Adrenal gland (tissue), 12 donors: Measurements from ENCODE around the gene PDZD7. TPM values are rescaled to one million over a fixed set of nuclear protein-coding genes. Genes with fewer than 3 reads are reported as not detected.

Experiments
- DNase-seq, 7 donors: peaks; one replicate each; pipeline ENCODE4 v3.0.0-alpha.2; 2019 to 2020
- H3K27ac ChIP-seq, 5 donors: fragments of 200-600 bp; sonication (generic) in 4 of 5; 1 replicate in 3 of 5; 2 replicates in 2 of 5; pipeline versions ENCODE4 v1.5.1 to v1.8.0; 2016 to 2020; ENCODE audit warnings: mild to moderate bottlenecking in 1 of 5
- H3K27me3 ChIP-seq: fragments of 200-600 bp; 2 replicates; pipeline ENCODE4 v1.8.0; 2021
- H3K36me3 ChIP-seq, 2 donors: fragments of 200-600 bp; replicated peaks in 1 of 2; 1 replicate in 1 of 2; 2 replicates in 1 of 2; pipeline versions ENCODE4 v1.5.1 to v1.8.0; 2018 to 2022
- H3K4me1 ChIP-seq, 2 donors: fragments of 200-600 bp; replicated peaks in 1 of 2; 1 replicate in 1 of 2; 2 replicates in 1 of 2; pipeline versions ENCODE4 v1.5.1 to v1.8.0; 2018 to 2021
- H3K4me3 ChIP-seq, 4 donors: fragments of 200-600 bp; sonication (generic) in 3 of 4; one replicate each; pipeline ENCODE4 v1.5.1; 2016 to 2018
- H3K9me3 ChIP-seq, 3 donors: fragments of 200-600 bp; sonication (generic) in 1 of 3; replicated peaks in 1 of 3; 1 replicate in 2 of 3; 2 replicates in 1 of 3; pipeline versions ENCODE4 v1.5.1 to v1.8.0; 2016 to 2021
- POLR2A ChIP-seq, 2 donors: fragments of 450-650 bp; IDR thresholded peaks; one replicate each; pipeline ENCODE4 v1.6.1; 2017; ENCODE audit warnings: antibody characterized with exemption in 2 of 2, mild to moderate bottlenecking in 2 of 2, moderate library complexity in 1 of 2
- WGBS, 4 donors: extraction: QIAGEN DNeasy Blood & Tissue Kit in 2 of 4; methylation state at CpG; one replicate each; pipeline versions ENCODE4 v1.1.5 to v1.1.7; 2013 to 2017; 5-methylcytosine and 5-hydroxymethylcytosine counted together
- intact Hi-C, 2 donors: fragments of 100-400 bp; cut with DNase I; formaldehyde crosslinking; loops; one replicate each; pipeline versions ENCODE4 v1.14.1 to v1.15.0; 2022 to 2023
- polyA plus RNA-seq, 3 donors: library from polyadenylated mRNA; stranded (reverse); fragments of 200-250 nt in 2 of 3; fragments of 350-450 nt in 1 of 3; fragmentation: Illumina TruSeq in 1 of 3; extraction: RNeasy Lipid Tissue Mini Kit (QIAGEN cat#74804) in 1 of 3; gene quantifications; one replicate each; pipeline ENCODE4 v1.2.3, GENCODE V29; 2013 to 2014
- total RNA-seq, 9 donors: library from RNA; depleted of rRNA in 4 of 9; stranded (reverse); fragments of >200 nt in 4 of 9; fragments of 120-200 nt in 1 of 9; fragmentation: NEBNext Ultra II Directional in 1 of 9; extraction: Animal tissue kit (Norgen Biotek cat#: 25700) in 1 of 9; gene quantifications; one replicate each; pipeline versions ENCODE4 v1.1.0 to v1.2.4, GENCODE V29; 2013 to 2023
- TF ChIP-seq, protein P1 (sequence below), 6 experiments: fragments of 450-650 bp in 4 of 6; fragments of 200-600 bp in 2 of 6; sonication (generic) in 1 of 6; IDR thresholded peaks; 1 replicate in 5 of 6; 2 replicates in 1 of 6; pipeline versions ENCODE4 v1.5.1 to v1.8.0; 2016 to 2021; ENCODE audit warnings: antibody characterized with exemption in 6 of 6, mild to moderate bottlenecking in 2 of 6, moderate library complexity in 1 of 6
- donor health status: healthy with polysubstance abuse.
- donor health status: Bipolar disorder and iron deficiency.
- donor health status: DM: yes; HTN: yes; CAD: no.
- donor health status: DM: no; HTN: no; CAD: no.
- donor health status: DM: no; HTN: no; CAD: no.
- donor health status: DM: yes; HTN: yes; CAD: no.

The PDZD7 gene
- total and polyA plus RNA-seq, 12 donors: 0.13 to 3.5 (median 0.60) TPM; not detected in 1

DNA sequence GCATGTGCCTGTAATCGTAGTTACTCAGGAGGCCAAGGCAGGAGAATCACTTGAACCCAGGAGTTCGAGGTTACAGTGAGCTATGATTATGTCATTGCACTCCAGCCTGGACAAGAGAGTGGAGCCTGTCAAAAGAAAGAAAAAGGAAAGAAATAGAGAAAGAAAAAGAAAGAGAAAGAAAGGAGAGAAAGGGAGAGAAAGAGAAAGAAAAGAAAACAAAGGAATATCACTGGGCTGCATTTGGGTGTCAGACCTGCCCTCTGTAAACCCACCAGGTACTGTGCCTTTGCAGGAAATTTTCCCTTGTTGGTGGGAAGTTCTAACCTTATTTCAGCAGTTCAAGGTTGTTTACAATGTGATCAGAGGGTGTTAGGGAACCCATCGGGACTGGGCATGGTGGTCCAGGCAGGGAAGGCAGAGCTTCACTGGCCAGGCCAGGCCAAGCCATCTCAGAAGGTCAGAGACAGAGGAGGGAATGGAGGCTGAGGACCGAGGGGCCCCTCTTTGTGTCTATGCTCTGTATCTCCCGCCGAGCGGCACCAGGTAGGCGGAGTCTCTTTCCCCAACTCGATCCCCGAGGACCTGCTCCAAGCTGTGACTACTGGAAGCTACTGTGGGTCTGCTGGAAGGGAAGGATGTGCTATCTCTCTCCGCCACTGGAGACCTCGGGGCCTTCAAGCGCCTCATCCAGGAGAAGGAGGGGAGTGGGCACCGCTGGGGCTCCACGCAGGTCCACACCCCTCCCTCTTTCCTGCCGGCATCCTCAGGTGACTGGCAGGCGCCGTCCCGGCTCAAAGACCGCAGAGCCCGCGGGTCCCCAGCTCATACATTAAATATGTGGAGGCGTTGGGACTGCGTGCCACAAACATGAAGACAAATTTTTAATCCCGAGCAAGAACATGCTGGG is 15.7 kb upstream of the PDZD7 start:
- no peak overlapping the region for H3K27ac ChIP-seq
- WGBS, 4 donors: 45 to 56% (median 49%) methylated on average over 13 to 25 of the region's 25 CpGs
- H3K36me3 ChIP-seq: no peaks in the 10 kb centered on the region
- no peak for DNase-seq
- no peak overlapping the region for H3K4me3 ChIP-seq
- H3K4me1 ChIP-seq: peaks cover 3 to 24% of the 10 kb centered on the region in 2 donors
- H3K27me3 ChIP-seq: peaks cover 44% of the 10 kb centered on the region
- no peaks in the 10 kb centered on the region for H3K9me3 ChIP-seq
- intact Hi-C loops: no loop called here
- no peak for TF ChIP-seq POLR2A (IDR thresholded peaks at IDR 0.05)
- TF ChIP-seq, protein P1, sequence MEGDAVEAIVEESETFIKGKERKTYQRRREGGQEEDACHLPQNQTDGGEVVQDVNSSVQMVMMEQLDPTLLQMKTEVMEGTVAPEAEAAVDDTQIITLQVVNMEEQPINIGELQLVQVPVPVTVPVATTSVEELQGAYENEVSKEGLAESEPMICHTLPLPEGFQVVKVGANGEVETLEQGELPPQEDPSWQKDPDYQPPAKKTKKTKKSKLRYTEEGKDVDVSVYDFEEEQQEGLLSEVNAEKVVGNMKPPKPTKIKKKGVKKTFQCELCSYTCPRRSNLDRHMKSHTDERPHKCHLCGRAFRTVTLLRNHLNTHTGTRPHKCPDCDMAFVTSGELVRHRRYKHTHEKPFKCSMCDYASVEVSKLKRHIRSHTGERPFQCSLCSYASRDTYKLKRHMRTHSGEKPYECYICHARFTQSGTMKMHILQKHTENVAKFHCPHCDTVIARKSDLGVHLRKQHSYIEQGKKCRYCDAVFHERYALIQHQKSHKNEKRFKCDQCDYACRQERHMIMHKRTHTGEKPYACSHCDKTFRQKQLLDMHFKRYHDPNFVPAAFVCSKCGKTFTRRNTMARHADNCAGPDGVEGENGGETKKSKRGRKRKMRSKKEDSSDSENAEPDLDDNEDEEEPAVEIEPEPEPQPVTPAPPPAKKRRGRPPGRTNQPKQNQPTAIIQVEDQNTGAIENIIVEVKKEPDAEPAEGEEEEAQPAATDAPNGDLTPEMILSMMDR (IDR thresholded peaks at IDR 0.05): no peak

DNA sequence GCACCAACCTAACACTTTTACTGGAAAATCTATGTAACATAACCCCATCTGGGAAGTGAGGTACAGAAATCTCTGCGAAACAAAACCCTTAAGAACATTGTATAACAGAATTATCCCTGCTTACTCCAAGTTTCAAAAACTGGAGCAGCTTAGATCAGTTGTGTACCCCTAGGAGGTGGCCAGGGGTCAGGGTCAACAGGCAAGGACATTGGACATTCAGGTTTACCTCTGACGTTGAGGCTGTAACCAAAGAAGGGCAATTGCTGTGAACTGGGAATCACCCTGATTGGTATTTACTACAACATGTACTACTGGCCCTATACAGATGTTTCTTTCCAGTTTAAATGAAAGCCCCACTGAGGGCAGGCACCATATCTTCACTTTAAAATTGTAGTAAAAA is 13.2 kb upstream of the PDZD7 start:
- peaks cover 25% of the 10 kb centered on the region for H3K27me3 ChIP-seq
- peaks cover 0 to 10% of the 10 kb centered on the region in 2 donors for H3K36me3 ChIP-seq
- no peaks in the 10 kb centered on the region for H3K9me3 ChIP-seq
- H3K4me3 ChIP-seq: no peak overlapping the region
- intact Hi-C loops: no loop called here
- DNase-seq: no peak
- H3K4me1 ChIP-seq: peaks cover 3 to 19% of the 10 kb centered on the region in 2 donors
- WGBS, 4 donors: 50 to 73% (median 70%) methylated on average over 2 of the region's 2 CpGs
- H3K27ac ChIP-seq: no peak overlapping the region
- TF ChIP-seq POLR2A (IDR thresholded peaks at IDR 0.05): no peak
- TF ChIP-seq, protein P1 (IDR thresholded peaks at IDR 0.05): no peak

DNA sequence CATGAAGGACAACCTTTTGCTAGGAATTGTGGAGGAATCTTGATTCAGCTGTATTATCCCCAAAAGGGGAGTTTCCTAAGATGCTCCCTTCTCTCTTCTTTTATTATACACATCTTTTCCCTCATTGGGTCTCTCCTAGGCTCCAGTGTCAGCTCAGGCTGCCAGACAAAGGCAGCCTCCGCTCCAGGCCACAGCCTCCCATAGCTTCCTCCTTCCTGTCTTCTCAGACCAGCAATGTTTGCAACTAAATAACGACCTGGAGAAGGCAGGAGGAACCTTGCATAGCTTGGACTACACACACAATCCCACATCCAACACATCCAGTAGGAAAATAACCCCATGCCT is 12.4 kb upstream of the PDZD7 start:
- no peak for DNase-seq

More for the DNA sequence above, 12.4 kb upstream of the PDZD7 start:
- intact Hi-C loops: no loop called here
- Histone ChIP-seq H3K27me3 (peaks cover 18% of the 10 kb centered on the region), H3K36me3 (peaks cover 0 to 18% of the 10 kb centered on the region in 2 donors), H3K4me1 (peaks cover 3 to 19% of the 10 kb centered on the region in 2 donors), H3K27ac (peak overlapping the region; percentile 86 to 95 (median 89)), H3K9me3 (no peaks in the 10 kb centered on the region), H3K4me3 (peak overlapping the region in 3 of 4 donors; percentile 52 to 58 (median 56))
- WGBS, 4 donors: 11 to 29% (median 22%) methylated on average over 2 of the region's 2 CpGs
- TF ChIP-seq POLR2A (IDR thresholded peaks at IDR 0.05): no peak
- TF ChIP-seq, protein P1 (IDR thresholded peaks at IDR 0.05): no peak
